GM12878 (cell line): ENCODE measurements around the gene SARS1. TPM values are rescaled to one million over a fixed set of nuclear protein-coding genes. Genes with fewer than 3 reads are reported as not detected.

Source experiments
- BHLHE40 ChIP-seq, 2 experiments: fragments of 450-650 bp in 1 of 2; IDR thresholded peaks; 2 replicates each; pipeline ENCODE4 v1.6.1; 2011 to 2017; ENCODE audit warnings: low read depth in 2 of 2, borderline replicate concordance in 1 of 2, improper control_type of control experiment in 1 of 2, low read length in 1 of 2, mild to moderate bottlenecking in 1 of 2
- CBFB ChIP-seq: IDR thresholded peaks from 2 replicates; pipeline ENCODE4 v1.6.1; 2016; ENCODE audit warnings: antibody characterized with exemption, low read depth
- CEBPZ ChIP-seq: fragments of 150-350 bp; IDR thresholded peaks from 2 replicates; pipeline ENCODE4 v1.6.1; 2016; ENCODE audit warnings: low read depth, low read length
- CREM ChIP-seq: IDR thresholded peaks from 2 replicates; pipeline ENCODE4 v1.6.1; 2014; ENCODE audit warnings: antibody characterized with exemption, low read depth
- HCFC1 ChIP-seq: fragments of 150-350 bp; IDR thresholded peaks from 2 replicates; pipeline ENCODE4 v1.6.1; 2014; ENCODE audit warnings: low read length
- MAX ChIP-seq: IDR thresholded peaks from 2 replicates; pipeline ENCODE4 v1.6.1; 2012; ENCODE audit warnings: low read depth, low read length, improper control_type of control experiment
- MTA2 ChIP-seq: fragments of 450-650 bp; IDR thresholded peaks from 2 replicates; pipeline ENCODE4 v1.6.1; 2016; ENCODE audit warnings: low read depth, mild to moderate bottlenecking, moderate library complexity
- POLR2AphosphoS2 ChIP-seq: IDR thresholded peaks from 2 replicates; pipeline ENCODE4 v1.6.1; 2011; ENCODE audit warnings: low read depth, mild to moderate bottlenecking, low read length, improper control_type of control experiment, moderate library complexity
- SKIL ChIP-seq: fragments of 450-650 bp; IDR thresholded peaks from 2 replicates; pipeline ENCODE4 v1.6.1; 2017; ENCODE audit warnings: mild to moderate bottlenecking, low read depth, inconsistent platforms; ENCODE audit not compliant: poor library complexity, severe bottlenecking
- SPI1 ChIP-seq: IDR thresholded peaks from 2 replicates; pipeline ENCODE4 v1.6.1; 2011; ENCODE audit warnings: low read depth, mild to moderate bottlenecking, low read length, moderate library complexity, borderline replicate concordance; ENCODE audit not compliant: insufficient read depth
- polyA plus RNA-seq, 11 experiments: library from polyadenylated mRNA; depleted of rRNA in 4 of 11; unstranded in 6 of 11; stranded (reverse) in 5 of 11; fragments of >200 nt; fragmentation: Nextera tagmentation in 4 of 11; fragmentation: Illumina TruSeq in 1 of 11; extraction: Ambion mirVana in 4 of 11; extraction: Trizol in 1 of 11; gene quantifications; 1 replicate in 1 of 11; 2 replicates in 10 of 11; pipeline versions ENCODE4 v1.2.1 to v1.2.3, GENCODE V29; 2011 to 2016; ENCODE audit warnings: inconsistent platforms in 2 of 11, missing spikeins in 2 of 11, low read depth in 1 of 11
- total RNA-seq, 4 experiments: library from RNA; depleted of rRNA in 3 of 4; stranded (reverse); fragments of >200 nt in 3 of 4; fragmentation: Illumina TruSeq in 1 of 4; extraction: Trizol in 1 of 4; gene quantifications; 2 replicates each; pipeline versions ENCODE4 v1.2.1 to v1.2.3, GENCODE V29; 2013 to 2021

SARS1 gene
- total and polyA plus RNA-seq, 10 of the 15 experiments (the other 5 are each of a cell fraction or from before 2014, with no cell fraction given) = 103 to 202 (median 138) TPM

- TF ChIP-seq MAX (no peak), CBFB (no peak), MTA2 (no peak), SKIL (no peak), CREM (no peak), SPI1 (no peak), POLR2AphosphoS2 (no peak), CEBPZ (no peak), HCFC1 (no peak), BHLHE40 (IDR thresholded peaks at IDR 0.05; ENCODE audit: borderline replicate concordance in 1 of 2, low read depth in 2 of 2, low read length in 1 of 2) (no peak)
Measured at GRCh38 chr1:109185990-109186732, 27.6 kb upstream of the SARS1 start (continued).
